Common myeloid progenitor, CD34-positive (primary cell): ENCODE results near the gene PPP2R5E.

Source experiments
- CTCF ChIA-PET: fragments of 350-600 bp; sonication (Branson Sonifier 250); formaldehyde crosslinking; loops from one replicate; lab custom pipeline; 2021; ENCODE audit warnings: antibody characterized with exemption; lab: Charles Lee
- POLR2A ChIA-PET: fragments of 350-600 bp; sonication (Branson Sonifier 250); formaldehyde crosslinking; loops from one replicate; lab custom pipeline; 2021; ENCODE audit warnings: antibody characterized with exemption; lab: Charles Lee
- DNase-seq, 3 donors: peaks; one replicate each; pipeline versions ENCODE4 v3.0.0 to v3.0.0-alpha.2; 2013
- H3K27ac ChIP-seq, 2 experiments: 1 replicate in 1 of 2; 2 replicates in 1 of 2; pipeline ENCODE4 v1.7.0; 2013; ENCODE audit warnings: inconsistent platforms in 2 of 2, low read length in 2 of 2, mild to moderate bottlenecking in 2 of 2, low read depth in 1 of 2, moderate library complexity in 1 of 2; ENCODE audit not compliant: severe bottlenecking in 2 of 2, insufficient read depth in 1 of 2, poor library complexity in 1 of 2
- H3K27me3 ChIP-seq, 5 experiments: replicated peaks in 2 of 5; 1 replicate in 3 of 5; 2 replicates in 2 of 5; pipeline versions ENCODE4 v1.6.1 to v1.7.0; 2013; ENCODE audit warnings: low read length in 4 of 5, mild to moderate bottlenecking in 2 of 5, moderate library complexity in 2 of 5, inconsistent platforms in 1 of 5; ENCODE audit not compliant: insufficient read depth in 5 of 5, control insufficient read depth in 4 of 5
- H3K36me3 ChIP-seq, 4 experiments: 1 replicate in 2 of 4; 2 replicates in 2 of 4; pipeline versions ENCODE4 v1.6.1 to v1.7.0; 2013; ENCODE audit warnings: low read length in 3 of 4, control low read depth in 1 of 4, mild to moderate bottlenecking in 1 of 4; ENCODE audit not compliant: control insufficient read depth in 4 of 4, insufficient read depth in 4 of 4
- H3K4me1 ChIP-seq, 4 experiments: 1 replicate in 3 of 4; 2 replicates in 1 of 4; pipeline versions ENCODE4 v1.6.1 to v1.7.1; 2013; ENCODE audit warnings: low read length in 3 of 4, mild to moderate bottlenecking in 3 of 4, control low read depth in 1 of 4, inconsistent platforms in 1 of 4, moderate library complexity in 1 of 4; ENCODE audit not compliant: control insufficient read depth in 4 of 4, insufficient read depth in 4 of 4; ENCODE audit errors: control extremely low read depth in 1 of 4
- H3K4me3 ChIP-seq, 7 experiments: 1 replicate in 4 of 7; 2 replicates in 3 of 7; pipeline versions ENCODE4 v1.5.1 to v1.7.0; 2013; ENCODE audit warnings: mild to moderate bottlenecking in 7 of 7, low read length in 6 of 7, moderate library complexity in 6 of 7, inconsistent platforms in 2 of 7, low read depth in 2 of 7, control low read depth in 1 of 7; ENCODE audit not compliant: insufficient read depth in 4 of 7, control insufficient read depth in 1 of 7; ENCODE audit errors: extremely low read depth in 1 of 7
- H3K9me3 ChIP-seq, 5 experiments: 1 replicate in 4 of 5; 2 replicates in 1 of 5; pipeline versions ENCODE4 v1.6.1 to v1.7.1; 2013; ENCODE audit warnings: low read length in 4 of 5, mild to moderate bottlenecking in 2 of 5, inconsistent platforms in 1 of 5, low read depth in 1 of 5, moderate library complexity in 1 of 5; ENCODE audit not compliant: control insufficient read depth in 4 of 5, insufficient read depth in 2 of 5; ENCODE audit errors: control extremely low read depth in 1 of 5
- WGBS: methylation state at CpG from one replicate; pipeline ENCODE4 v1.1.5; 2013; ENCODE audit not compliant: insufficient coverage; 5-methylcytosine and 5-hydroxymethylcytosine counted together

Gene PPP2R5E

DNA sequence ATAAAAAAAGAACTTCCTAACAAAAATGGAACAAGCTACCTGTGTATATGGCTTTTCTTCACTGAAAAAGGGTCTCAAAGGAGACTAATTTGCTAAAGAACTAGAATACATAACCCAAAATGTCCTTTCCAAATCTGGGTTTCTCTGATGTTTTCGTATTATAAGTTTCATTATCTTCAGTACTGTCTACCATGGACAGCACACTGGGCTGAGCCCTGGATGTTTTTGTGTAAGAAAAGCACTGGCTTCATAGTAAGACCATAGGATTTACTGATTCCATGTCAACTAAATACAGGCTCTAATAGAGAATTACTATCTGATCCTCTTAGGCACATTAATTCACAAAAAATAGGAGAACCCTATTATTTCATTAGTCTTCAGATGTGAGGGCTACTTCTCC lies 130.2 kb downstream of the PPP2R5E start:
- ChIA-PET CTCF (no interaction called here), POLR2A (no interaction called here)
- H3K4me1 ChIP-seq = no peaks in the 10 kb centered on the region
- no peaks in the 10 kb centered on the region for H3K9me3 ChIP-seq
- no CpG with 5 or more reads among the region's 1 CpG for WGBS
- peaks cover 4 to 29% (median 14%) of the 10 kb centered on the region in 4 experiments for H3K36me3 ChIP-seq
- no peaks in the 10 kb centered on the region for H3K27me3 ChIP-seq
- no peak for DNase-seq
- H3K27ac ChIP-seq = no peak overlapping the region
- no peak overlapping the region for H3K4me3 ChIP-seq

GRCh38 chr14:63406333-63406732 lies 136.8 kb downstream of the PPP2R5E start:
- 100% methylated on average over 6 of the region's 9 CpGs for WGBS
- no peaks in the 10 kb centered on the region for H3K9me3 ChIP-seq
- DNase-seq = no peak
- H3K4me1 ChIP-seq = no peaks in the 10 kb centered on the region
- no peak overlapping the region for H3K4me3 ChIP-seq
- no peak overlapping the region for H3K27ac ChIP-seq
- POLR2A ChIA-PET = no interaction called here
- peaks cover 0 to 15% (median 6%) of the 10 kb centered on the region in 4 experiments for H3K36me3 ChIP-seq
- CTCF ChIA-PET = no interaction called here
- no peaks in the 10 kb centered on the region for H3K27me3 ChIP-seq

DNA sequence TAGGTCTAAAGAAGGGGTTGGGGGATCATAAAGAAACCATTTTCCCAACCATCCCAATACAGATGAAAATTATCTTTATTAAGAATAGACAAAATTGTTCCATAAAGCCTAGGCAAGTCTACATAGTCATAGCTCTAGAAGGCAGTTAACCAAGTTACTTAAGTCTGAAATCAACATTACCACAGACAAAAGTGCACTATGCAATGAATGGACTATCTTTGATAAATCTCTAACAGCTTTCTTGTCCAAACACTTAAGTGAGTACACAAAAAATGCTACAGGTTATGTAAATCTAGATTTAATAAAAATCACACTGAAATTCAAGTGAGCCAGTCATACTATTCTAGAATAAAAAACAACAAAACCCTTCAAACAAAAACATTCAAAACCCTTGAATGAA lies 137.5 kb downstream of the PPP2R5E start:
- ChIA-PET CTCF (interaction anchor here (0.7 kb wide), 1 partner anchor 139 kb away, joined by 3 read pairs; no protein-coding TSS in a partner anchor), POLR2A (no interaction called here)
- H3K9me3 ChIP-seq = no peaks in the 10 kb centered on the region
- no peak for DNase-seq
- H3K36me3 ChIP-seq = peaks cover 0 to 13% (median 5%) of the 10 kb centered on the region in 4 experiments
- no peaks in the 10 kb centered on the region for H3K4me1 ChIP-seq
- no peaks in the 10 kb centered on the region for H3K27me3 ChIP-seq
- no peak overlapping the region for H3K4me3 ChIP-seq
- H3K27ac ChIP-seq = no peak overlapping the region

DNA sequence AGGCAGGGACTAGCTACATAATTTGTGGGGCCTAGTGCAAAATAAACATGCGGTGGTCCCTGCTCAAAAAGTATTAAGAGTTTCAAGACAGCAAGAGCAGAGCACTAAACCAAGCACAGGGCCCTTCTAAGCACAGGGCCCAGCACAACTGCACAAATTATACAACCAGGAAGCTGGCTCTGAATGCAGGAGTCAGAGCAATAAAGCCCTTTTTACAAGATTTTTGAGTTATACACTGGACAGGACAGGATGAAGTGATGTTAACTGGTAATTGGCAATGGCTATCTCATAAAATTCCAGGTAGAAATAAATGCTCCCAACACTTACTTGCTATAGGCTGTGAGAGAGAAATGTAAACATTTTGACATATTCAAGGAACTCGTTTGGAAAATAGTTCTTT lies 138.3 kb downstream of the PPP2R5E start:
- 86% methylated on average over 1 of the region's 2 CpGs for WGBS
- Histone ChIP-seq H3K9me3 (no peaks in the 10 kb centered on the region), H3K4me1 (no peaks in the 10 kb centered on the region), H3K36me3 (peaks cover 2 to 9% (median 5%) of the 10 kb centered on the region in 4 experiments), H3K27ac (no peak overlapping the region), H3K4me3 (no peak overlapping the region), H3K27me3 (no peaks in the 10 kb centered on the region)
- no peak for DNase-seq
- ChIA-PET CTCF (interaction anchor here (0.7 kb wide), 1 partner anchor 140 kb away, joined by 3 read pairs; no protein-coding TSS in a partner anchor), POLR2A (no interaction called here)

DNA sequence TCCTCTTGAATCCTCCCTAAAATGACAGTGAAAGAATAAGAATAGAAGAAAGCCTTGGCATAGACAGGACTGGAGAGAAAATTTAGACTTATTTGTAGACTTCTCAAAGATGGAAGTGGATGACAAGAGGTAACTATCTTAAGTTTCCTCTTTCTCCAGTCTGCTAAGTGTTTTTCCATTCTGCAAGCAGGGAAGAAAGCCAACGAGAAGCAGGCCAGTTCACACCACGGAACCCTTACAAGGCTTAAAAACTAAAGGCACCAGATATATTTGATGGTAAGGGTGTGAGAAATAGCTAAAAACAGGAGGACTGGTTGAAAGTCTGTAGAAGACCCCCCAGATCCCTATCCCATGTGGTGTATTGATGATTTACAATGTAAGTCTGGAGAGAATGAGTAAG lies 141.5 kb downstream of the PPP2R5E start:
- no peak for DNase-seq
- CTCF ChIA-PET = interaction anchor here (1.9 kb wide), 1 partner anchor 12 kb away, joined by 6 read pairs; no protein-coding TSS in a partner anchor
- Histone ChIP-seq H3K27ac (no peak overlapping the region), H3K4me3 (no peak overlapping the region), H3K4me1 (no peaks in the 10 kb centered on the region), H3K27me3 (no peaks in the 10 kb centered on the region), H3K9me3 (peaks cover 0 to 2% (median 0%) of the 10 kb centered on the region in 5 experiments), H3K36me3 (peaks cover 2 to 9% (median 4%) of the 10 kb centered on the region in 4 experiments)
- POLR2A ChIA-PET = no interaction called here
- WGBS = 90% methylated on average over 2 of the region's 2 CpGs

DNA sequence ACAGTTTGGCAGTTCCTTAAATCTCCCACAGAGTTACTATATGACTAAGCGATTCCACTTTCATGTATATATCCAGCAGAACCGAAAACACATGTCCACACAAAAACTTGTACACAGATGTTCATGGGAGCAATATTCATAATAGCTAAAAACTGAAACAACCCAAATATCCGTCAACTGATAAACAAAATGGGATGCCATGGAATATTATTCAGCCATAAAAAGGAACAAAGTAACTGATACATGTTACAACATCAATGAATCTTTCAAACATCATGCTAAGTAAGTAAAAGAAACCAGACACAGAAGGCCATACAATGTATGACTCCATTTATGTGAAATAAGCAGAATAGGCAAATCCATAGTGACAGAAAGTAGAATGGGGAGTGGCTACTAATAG lies 144.2 kb downstream of the PPP2R5E start:
- H3K9me3 ChIP-seq = peaks cover 0 to 2% (median 0%) of the 10 kb centered on the region in 5 experiments
- DNase-seq = no peak
- H3K36me3 ChIP-seq = peaks cover 2 to 15% (median 6%) of the 10 kb centered on the region in 4 experiments
- no peak overlapping the region for H3K4me3 ChIP-seq
- no peaks in the 10 kb centered on the region for H3K4me1 ChIP-seq
- no peaks in the 10 kb centered on the region for H3K27me3 ChIP-seq
- 100% methylated on average over 1 of the region's 3 CpGs for WGBS
- no peak overlapping the region for H3K27ac ChIP-seq
- ChIA-PET CTCF (no interaction called here), POLR2A (no interaction called here)

DNA sequence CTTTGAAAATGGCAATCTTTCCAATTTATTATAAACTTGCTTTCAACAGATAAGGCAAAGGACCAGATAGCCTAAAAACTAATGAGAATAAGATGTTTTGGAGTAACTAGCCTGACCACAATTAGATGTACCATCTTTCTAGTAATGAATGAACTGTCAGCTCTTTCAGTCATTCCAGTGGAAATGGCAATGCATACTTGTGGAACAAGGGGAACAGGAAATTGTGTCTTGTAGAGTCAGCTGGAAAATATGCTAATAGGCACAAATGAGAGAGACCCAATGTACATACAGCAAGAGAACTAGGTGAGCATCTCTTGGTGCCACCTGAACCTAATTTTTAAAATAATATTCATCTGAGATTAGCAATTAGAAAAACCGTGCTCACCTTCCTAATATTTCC lies 148.3 kb downstream of the PPP2R5E start:
- ChIA-PET POLR2A (no interaction called here), CTCF (no interaction called here)

More for the DNA sequence above, 148.3 kb downstream of the PPP2R5E start:
- peaks cover 0 to 2% (median 0%) of the 10 kb centered on the region in 5 experiments for H3K9me3 ChIP-seq
- no peaks in the 10 kb centered on the region for H3K4me1 ChIP-seq
- peaks cover 6 to 25% (median 15%) of the 10 kb centered on the region in 4 experiments for H3K36me3 ChIP-seq
- no peak for DNase-seq
- H3K4me3 ChIP-seq = no peak overlapping the region
- H3K27me3 ChIP-seq = no peaks in the 10 kb centered on the region
- WGBS = no CpG with 5 or more reads among the region's 1 CpG
- no peak overlapping the region for H3K27ac ChIP-seq
